Loucy (cell line): ENCODE data around the gene MGAT4B.

Experiments used
- EZH2phosphoT487 ChIP-seq: fragments of 200-600 bp; IDR thresholded peaks from 2 replicates; pipeline ENCODE4 v1.6.1; 2018; ENCODE audit warnings: antibody characterized with exemption, mild to moderate bottlenecking, moderate library complexity, borderline replicate concordance
- TF ChIP-seq, protein P1 (sequence below): fragments of 200-600 bp; sonication (generic); conservative IDR thresholded peaks from 2 replicates; pipeline ENCODE4 v1.5.1; 2014; ENCODE audit warnings: mild to moderate bottlenecking, antibody characterized with exemption, low read length

DNA sequence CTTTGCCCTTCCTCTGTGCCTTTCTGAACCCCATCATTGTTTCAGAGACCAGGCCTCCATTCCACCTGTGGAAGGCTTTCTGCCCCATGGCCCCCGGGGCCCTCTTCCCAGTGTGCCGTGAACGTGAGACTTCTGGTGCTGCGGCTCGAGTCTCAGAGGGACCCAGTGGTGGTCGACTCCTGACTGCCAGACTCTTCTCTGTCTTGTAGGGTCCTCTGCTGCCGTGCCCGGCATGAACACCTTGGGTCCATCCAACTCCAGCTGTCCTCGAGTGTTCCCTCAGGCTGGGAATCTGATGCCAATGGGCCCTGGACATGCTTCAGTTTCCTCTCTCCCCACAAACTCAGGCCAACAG, 33.0 kb downstream of the MGAT4B start:
- no peak for TF ChIP-seq EZH2phosphoT487
- TF ChIP-seq, protein P1, sequence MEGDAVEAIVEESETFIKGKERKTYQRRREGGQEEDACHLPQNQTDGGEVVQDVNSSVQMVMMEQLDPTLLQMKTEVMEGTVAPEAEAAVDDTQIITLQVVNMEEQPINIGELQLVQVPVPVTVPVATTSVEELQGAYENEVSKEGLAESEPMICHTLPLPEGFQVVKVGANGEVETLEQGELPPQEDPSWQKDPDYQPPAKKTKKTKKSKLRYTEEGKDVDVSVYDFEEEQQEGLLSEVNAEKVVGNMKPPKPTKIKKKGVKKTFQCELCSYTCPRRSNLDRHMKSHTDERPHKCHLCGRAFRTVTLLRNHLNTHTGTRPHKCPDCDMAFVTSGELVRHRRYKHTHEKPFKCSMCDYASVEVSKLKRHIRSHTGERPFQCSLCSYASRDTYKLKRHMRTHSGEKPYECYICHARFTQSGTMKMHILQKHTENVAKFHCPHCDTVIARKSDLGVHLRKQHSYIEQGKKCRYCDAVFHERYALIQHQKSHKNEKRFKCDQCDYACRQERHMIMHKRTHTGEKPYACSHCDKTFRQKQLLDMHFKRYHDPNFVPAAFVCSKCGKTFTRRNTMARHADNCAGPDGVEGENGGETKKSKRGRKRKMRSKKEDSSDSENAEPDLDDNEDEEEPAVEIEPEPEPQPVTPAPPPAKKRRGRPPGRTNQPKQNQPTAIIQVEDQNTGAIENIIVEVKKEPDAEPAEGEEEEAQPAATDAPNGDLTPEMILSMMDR: no peak
